ENCODE measurements around the gene LEPROT.

GRCh38 chr1:65371544-65371943 is 48.9 kb upstream of the LEPROT start:
- TF ChIP-seq EP300 (IDR thresholded peaks at IDR 0.05) (no peak), CTCF (IDR thresholded peaks at IDR 0.05) (no peak)

All from stomach (tissue), 4 donors.